HG02588 (cell line): ENCODE measurements around the gene MYO10.

ENCODE experiments used
- ATAC-seq: cut with Tn5 transposase; IDR thresholded peaks from one replicate; pipeline ENCODE4 v1.9.1; 2021; ENCODE audit warnings: mild to moderate bottlenecking, moderate library complexity; ENCODE audit not compliant: unreplicated experiment

MYO10 gene

DNA sequence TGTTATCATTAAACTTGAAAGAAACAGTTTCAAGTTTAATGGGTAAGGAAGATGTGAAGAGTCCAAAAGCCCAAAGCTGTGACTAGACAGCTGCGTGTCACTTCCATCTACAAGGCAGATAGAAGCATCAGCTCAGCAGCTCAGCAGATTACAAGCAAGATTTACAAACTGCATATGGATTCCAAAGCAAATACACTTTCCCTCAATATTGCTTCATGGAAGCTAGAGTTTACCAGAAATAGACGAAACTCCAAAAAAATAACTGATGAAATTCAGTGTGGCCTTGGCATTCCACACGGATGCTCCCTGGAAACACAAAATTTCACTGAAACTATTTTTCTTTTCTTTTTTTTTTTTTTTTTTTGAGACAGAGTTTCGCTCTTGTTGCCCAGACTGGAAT is 17.9 kb downstream of the MYO10 start:
- no peak for ATAC-seq

DNA sequence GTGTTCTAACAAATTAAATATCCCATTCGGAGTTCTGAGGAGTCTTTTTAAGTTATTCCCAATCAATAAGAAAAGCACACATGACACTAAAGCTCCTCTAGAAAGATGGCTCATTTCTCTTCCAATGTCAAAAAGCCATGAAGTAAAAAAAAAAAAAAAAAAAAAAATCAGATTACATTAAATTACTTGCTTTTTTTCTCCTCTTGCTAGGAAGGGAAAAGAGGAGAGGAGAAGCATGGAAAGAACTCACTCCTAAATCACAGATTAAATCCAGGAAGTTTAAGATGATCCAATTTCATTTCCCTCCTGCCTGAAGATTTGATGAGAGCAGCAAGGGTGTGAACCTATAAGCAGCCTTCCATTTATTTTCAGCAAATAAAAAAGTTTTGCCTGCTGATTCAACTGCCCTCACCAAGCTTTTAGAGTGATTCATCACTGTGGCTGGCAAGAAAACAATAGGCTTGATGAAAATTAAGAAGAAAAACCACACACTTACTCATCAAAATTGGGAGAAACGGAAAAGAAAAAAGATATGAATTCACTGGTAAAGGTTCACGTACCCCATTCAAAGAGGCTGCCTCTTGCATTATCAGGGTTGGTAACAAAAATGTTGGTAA is 19.7 kb downstream of the MYO10 start:
- ATAC-seq = no peak

DNA sequence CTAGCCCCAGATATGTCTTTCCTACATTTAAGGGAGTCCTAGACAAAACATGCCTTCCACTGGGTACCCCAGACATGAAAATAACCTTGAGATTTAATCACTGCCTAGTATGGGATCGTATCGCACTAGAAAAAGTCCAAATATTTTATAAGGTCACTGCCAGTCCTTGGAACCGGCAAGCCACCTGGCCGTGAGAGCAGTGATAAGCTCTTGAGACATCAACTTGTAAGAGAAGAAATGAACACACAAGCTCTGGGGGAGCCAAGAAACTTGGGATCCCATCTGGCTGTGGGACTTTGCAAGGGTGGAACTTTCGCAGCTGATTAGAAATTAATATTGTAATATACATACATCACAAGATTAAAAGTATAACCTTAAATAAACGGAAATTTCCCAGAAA is 21.5 kb downstream of the MYO10 start:
- ATAC-seq = no peak

DNA sequence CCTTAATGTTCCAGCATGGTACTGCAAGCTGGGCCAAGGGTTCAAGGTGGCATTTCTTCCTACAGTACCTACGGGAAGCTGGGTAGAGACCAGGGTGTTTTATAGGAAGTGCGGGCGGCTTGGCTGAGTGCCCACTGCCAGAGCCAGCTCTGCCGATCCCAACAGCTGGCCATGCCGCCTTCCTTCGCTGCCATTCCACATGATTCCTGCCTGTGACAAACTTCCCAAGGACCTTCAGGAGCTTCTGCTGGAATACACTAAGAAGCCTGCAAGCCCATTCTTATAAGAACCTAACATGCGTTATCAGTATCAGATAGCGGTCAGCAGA is 22.0 kb downstream of the MYO10 start:
- ATAC-seq = no peak

DNA sequence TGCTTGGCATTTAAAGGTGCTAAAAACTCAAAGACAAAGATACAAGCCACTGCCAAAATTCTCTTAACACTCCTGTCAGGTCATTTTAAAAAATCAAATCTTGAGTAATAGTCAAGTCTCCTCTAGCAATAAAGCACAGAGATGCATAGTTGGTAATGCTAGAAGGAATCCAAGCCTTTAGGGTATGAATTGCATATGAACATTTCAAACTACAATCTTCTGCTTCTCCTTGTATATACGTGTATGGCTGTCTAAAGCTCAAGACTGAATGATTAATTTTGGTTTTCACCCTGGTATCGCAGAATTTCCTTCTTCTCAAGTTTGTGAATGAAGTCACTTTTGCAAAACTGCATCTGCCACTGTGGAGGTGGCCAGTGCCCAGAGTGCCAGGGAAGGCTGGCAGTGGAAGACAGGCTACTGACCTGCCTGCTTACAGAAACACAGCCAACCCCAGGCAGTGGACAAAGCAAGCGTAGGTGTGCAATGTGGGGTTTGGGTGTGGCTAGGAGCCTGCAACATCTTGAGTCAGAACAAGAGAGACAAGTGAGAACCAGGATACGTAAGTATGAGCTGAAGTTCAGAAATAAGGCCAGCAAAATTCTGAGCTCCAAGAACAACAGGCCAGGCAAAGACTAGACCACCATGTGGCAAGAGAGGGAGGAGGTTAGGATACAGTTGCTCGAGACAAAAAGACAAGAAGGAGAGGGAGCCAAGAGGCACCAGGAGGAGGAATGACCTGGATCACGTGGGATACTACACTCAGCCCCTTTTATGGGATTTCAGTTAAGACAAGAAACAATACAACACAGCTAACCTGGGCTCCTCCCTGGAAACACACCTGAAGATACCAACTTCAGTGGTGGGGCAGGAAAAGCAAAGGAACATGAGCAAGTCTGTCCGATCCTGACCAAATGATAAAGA is 22.6 kb downstream of the MYO10 start:
- ATAC-seq = no peak

DNA sequence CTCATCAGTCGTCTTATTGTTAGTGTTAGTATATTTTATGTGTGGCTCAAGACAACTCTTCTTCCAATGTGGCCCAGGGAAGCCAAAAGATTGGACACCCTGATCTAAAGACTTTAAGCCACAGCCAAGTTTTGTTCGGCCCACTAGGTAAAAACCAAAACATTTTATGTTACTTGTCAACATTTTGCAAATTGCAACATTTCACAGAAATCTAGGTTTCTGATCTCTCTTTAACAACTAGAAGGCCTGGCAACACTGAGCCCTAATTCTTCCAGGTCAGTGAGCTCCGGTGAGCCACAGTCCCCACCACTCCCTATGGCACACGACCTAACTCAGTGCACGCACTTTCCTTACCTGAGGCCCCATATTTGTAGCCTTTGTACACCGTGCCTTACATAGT is 24.0 kb downstream of the MYO10 start:
- ATAC-seq = no peak

DNA sequence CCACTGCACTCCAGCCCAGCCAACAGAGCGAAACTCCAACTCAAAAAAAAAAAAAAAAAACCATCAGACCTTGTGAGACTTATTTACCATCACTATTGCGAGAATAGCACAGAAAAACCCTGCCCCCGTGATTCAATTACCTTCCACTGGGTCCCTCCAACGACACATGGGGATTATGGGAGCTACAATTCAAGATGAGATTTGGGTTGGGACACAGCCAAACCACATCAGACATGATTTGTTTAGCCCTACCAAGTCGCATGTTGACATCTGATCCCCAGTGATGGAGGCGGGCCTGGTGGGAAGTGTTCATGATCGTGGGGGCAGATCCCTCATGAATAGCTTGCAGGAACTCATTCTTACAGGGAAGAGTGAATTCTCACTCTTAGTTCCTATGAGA is 26.6 kb downstream of the MYO10 start:
- ATAC-seq = no peak

DNA sequence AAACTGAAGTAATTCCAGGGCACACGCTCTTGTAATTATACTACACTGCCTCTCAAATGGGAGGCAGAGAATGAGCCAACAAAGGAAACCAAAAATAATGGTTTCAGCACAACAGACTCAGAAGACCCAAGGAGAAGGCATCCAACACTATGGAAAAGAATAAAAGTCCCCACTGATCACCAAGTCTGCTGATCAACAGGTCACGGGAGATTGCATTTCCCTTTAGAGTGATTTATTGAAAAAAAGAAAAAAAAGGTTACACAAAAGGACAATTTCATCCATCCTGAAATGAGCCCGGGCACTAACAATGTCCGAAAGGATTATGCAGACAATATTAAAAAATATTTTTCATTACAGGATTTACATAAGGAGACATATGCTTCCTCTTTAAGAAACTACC is 28.8 kb downstream of the MYO10 start:
- ATAC-seq = no peak

DNA sequence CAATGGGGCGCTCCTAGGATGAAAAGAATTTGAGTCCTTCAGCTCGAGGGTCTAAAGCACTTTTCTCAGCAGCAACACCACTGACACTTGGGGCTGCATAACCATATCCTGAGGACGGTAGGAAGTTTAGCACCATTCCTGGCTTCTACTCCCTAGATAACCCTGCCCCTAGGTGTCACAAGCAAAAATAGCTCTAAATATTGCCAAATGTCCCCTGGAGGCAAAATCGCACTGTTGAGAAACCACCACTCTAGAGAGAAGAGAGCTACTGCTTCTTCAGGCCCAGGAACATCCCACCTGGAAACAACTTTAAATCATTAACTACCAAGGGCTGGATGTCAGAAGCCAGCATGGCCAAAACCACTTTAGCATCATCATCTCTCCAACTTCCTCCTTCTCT is 29.8 kb downstream of the MYO10 start:
- ATAC-seq = no peak

DNA sequence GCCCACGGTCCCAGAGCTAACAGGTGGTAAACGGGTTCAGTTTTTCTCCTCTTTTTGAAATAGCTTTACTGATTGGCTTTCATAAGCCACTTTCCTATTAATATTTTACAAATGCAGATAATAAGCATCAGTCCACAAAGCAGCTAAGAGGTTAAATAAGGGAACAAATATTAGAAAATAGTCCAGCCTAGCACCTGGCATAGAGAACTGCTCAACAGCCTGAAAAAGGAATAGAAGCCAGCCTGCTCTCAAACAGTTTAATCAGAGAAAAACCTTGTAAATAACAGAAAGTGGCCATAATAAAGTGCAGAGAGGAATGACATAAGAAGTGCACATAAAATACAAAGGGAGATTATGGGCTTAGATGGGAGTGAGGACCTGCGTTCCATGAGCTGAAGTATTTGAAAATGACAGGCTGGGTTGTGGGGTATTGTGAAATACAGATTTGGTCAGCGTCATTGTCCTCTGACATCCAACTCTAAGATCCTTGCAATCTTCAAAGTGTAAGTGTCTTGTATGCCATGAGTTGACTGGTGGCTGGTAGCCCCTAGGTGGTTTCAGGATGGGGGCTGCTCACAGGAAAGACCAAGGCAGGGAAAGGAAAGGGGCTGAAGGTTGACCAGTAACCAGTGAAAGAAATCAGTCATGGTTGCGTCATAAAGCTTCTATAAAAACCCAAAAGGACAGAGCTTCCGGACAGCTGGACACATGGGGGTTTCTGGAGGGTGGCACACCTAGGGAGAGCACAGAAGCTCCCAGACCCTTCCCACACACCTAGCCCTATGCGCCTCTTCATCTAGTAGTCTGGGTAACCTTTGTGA is 32.4 kb downstream of the MYO10 start:
- ATAC-seq = no peak

DNA sequence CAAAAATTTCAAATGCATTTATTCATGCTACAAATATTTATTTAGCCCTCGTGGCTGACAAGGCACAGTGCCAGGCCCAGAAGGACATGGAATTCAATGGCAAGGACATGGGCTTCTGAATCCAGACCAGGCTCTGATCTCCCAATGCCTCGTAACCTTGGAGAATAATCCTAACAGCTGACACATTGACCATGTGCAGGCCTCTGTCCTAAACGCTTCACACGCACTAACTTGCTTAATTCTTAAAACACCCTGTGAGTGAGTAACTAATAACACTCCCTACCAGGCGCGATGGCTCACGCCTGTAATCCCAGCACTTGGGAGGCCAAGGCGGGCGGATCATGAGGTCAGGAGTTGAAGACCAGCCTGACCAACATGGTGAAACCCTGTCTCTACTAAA is 33.2 kb downstream of the MYO10 start:
- ATAC-seq = no peak

DNA sequence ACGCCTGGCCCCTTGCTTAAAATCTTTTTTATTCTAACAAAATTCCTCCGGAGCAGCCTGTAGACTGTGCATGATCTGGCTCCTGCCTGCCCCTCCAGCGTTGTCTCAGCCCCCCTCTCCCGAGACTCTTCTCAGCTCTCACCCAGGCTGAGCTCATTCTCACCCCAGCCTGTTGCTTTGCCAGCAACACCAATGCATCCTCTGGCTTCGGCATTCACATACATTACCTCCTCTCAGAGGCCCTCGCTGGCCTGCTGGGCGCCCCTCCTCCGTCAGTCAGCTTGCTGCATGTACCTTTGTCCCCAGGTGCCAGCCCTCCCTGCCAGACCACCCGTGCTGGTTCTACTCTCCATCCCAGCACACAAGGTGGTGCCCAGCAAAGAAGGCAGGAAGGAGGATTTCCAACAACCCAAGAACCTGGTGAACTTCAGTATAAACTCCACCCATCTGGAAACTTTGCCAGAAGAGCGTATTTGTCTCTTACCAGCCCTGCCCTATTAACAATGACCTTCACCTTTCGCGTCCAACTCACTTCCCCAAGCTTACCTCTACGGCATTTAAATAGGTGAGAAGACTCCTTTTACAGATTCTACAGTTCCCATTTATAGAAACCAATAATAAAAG is 35.0 kb downstream of the MYO10 start:
- no peak for ATAC-seq

DNA sequence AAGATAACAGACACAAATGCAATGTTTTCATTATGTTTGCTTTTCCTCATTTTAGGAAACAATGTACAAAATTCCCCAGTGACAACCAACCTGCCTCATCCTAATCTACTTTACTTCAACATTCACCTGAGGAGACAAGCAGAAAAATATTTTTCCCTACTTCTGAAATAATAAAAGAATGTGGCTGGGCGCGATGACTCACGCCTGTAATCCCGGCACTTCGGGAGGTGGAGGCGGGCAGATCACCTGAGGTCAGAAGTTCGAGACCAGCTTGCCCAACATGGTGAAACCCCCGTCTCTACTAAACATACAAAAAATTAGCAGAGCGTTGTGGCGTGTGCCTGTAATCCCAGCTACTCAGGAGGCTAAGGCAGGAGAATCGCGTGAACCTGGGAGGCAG is 36.9 kb downstream of the MYO10 start:
- ATAC-seq = no peak

DNA sequence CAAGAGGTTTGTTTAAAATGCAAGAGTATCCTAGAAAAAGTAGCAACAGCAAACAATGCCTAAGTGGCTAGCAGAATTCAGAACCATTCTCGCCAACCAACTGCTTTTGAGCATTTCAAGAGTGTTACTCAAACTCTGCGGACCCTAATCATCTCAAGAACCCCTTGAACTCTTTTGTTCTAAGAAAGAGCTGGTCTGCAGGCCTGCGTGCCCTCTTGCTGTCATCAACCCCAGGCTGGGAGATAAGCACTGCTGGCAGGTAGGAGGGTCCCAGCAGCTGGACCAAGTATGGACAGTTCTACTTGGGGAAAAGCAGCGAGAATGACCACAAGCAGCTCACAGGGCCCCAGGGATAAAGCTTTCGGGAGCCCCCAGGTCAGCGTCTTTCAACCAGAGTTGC is 38.3 kb downstream of the MYO10 start:
- ATAC-seq = no peak

DNA sequence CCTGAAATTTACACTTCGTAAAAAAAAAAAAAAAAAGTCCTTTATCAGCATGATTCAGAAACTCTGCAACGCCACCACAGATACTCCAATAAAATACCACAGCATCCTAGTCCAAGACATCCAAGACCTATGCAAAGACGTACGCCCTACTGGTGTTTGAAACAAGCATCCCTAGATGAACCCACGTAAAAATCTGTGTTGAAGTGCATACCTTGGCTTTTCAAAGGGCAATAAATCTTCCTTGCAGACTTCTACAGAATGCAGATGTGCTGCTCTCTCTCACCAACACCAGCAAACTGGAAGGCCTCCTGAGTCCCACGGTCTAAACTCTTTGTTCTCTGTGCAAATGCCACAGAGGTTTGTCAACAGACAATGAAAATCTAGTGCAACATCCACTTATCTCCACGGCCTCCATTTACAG is 38.8 kb downstream of the MYO10 start:
- ATAC-seq = no peak

DNA sequence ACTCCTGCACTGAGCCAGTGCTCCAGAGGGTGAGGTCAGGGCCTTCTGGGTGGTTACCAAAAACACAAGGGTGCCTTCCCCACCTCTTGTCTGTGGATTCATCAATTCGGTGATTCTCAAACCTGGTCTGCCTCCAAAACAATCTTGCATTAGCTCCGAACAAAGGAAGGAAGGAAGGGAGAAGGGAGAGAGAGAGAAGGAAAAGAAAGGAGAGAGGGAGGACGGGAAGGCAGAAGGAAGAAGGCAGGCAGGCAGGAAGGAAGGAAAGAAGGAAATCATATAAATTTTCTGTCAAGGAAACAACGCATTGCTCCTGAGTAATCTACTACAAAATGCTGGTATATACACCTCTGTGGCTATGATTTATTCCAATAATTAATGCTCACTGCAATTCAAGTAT is 39.3 kb downstream of the MYO10 start:
- ATAC-seq = no peak

DNA sequence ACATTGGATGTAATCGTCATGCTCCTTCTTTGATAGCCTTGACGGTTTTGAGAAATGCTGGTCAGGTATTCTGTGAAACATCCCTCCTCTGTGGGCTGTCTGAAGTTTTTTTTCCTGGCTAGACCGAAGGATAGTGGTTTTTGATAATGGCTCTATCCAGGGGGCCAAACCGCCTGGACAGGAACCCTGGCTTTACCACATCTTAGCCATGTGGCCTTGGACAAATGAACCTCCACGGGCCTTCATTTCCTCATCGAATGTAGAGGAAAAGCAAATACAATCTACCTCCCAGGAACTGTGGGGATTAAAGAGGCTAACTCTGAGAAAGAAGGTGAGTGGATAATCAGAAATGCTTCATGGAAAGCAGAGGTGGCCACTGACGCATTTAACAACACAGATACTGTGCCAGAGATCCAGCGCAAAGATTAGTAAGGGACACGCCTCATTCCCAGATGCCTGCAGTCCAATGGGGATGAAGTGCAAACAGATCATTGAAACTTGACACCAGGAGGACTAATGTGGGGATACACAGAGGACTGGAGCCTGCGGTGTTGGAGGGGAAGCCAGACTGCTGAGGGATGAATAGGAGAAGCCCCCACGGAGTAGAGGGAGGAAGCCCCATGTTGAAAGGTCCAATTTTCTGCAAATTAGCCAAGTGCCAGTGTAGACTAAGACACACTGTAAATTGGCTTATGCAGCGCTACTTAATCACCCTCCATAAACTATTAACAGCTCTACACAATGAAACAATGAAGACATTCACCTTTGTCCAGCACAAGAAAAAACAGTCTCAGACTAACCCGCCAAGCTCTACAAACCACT is 41.6 kb downstream of the MYO10 start:
- ATAC-seq = no peak

DNA sequence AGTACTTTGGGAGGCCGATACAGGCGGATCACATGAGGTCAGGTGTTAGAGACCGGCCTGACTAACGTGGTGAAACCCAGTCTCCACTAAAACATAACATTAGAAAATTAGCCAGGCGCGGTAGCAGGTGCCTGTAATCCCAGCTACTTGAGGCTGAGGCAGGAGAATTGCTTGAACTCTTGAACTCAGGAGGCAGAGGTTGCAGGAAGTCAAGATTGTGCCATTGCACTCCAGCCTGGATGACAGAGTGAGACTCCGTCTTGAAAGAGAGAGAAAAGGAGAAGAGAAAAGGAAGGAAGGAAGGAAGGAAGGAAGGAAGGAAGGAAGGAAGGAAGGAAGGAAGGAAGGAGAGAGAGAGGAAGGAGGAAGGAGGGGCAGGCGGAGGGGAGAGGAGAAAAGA is 45.1 kb downstream of the MYO10 start:
- ATAC-seq = no peak

DNA sequence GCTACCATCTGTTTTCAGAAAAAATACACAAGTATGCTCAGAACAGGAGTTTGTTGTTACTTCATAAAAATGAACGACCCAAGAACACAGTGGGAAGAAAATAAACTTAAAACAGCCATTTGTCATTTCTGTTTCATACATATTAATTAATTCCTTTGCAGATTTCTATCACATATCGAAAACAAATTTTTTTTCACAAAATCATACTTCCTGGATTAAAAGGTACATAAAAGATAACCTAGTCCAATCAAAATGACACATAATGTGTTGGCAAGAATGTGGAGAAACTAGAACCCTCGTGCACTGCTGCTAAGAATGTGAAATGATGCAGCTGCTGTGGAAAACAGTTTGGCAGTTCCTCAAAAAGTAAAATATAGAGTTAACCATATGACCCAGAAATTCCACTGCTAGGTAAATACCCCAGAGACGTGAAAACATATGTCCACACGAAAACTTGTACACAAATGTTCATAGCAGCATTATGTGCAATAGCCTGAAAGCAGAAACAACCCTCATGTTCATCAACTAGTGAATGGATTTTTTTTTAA is 46.0 kb downstream of the MYO10 start:
- ATAC-seq = no peak
